HG03460 (cell line): ENCODE results near the gene LRRC2.
"Not testable (repeated sequence)": the region's sequence is repeated elsewhere in the genome, so short reads cannot be mapped to it uniquely, and the experiment has no call there.

ENCODE experiments used
- ATAC-seq: cut with Tn5 transposase; IDR thresholded peaks from one replicate; pipeline ENCODE4 v1.9.1; 2021; ENCODE audit not compliant: unreplicated experiment

The LRRC2 gene

GRCh38 chr3:46536758-46537157 lies 29.3 kb downstream of the LRRC2 start:
- no peak for ATAC-seq

GRCh38 chr3:46535746-46536145 lies 30.4 kb downstream of the LRRC2 start:
- no peak for ATAC-seq

- ATAC-seq: no peak
Measured at GRCh38 chr3:46533091-46533490, 33.0 kb downstream of the LRRC2 start.

DNA sequence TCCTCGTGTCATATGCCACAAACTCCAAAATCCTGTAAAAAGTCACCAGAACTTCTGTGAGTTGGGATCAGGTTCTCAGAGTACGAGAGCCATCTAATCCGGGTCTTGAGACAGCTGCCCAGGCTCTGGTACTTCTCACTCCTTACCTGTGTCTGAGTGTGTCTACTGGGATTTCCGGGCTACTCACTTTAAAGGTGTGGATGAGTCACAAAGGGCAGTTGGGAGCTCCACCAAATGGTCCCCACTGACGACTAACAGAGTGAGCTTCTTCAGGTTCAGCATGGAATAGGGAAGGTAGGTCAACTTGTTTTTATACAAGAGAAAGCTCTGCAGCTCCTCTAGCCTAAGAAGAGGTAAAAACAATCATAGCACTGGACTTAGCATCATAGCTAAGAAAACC lies 38.9 kb downstream of the LRRC2 start:
- no peak for ATAC-seq

- ATAC-seq: no peak
Measured at GRCh38 chr3:46524832-46525231, 41.3 kb downstream of the LRRC2 start.

DNA sequence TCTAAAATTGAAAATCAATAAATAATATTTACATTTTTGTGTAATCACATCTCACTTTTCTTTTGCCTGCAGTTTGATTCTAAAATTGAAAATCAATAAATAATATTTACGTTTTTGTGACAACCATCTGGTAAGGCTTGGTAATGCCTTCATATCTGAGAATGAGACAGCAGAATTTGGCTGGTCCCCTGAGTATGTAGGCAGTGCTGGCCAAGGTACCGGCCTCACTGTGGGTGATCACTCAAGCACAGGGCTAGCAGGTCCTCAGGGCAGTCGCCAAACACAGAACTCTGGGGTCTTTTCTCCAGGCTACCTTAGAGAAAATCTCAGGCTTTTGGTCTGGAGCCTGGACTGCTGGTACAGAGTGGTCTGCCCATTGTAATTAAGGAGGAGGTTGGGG lies 42.1 kb downstream of the LRRC2 start:
- ATAC-seq: no peak

- ATAC-seq: no peak
Measured at GRCh38 chr3:46523556-46523955, 42.5 kb downstream of the LRRC2 start.

GRCh38 chr3:46522201-46522600 lies 43.9 kb downstream of the LRRC2 start:
- ATAC-seq: not testable (repeated sequence)

DNA sequence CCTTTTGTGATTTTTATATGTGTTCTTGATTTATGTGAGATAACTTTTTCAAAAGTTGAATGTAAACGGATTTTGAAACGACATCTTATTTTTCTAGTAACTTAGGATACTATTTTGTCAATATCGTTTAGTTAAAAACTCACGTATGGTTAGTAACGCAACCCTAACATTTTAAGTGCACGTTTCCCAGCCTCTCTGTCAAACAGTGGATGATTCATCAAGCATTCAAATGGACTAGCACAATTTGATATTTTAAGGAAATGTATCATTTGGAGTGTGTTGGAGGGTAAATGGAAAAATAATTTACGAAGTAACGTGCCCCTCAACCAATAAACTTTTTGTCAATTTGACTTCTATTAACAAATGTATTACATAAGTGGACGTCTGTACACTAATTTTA lies 45.0 kb downstream of the LRRC2 start:
- no peak for ATAC-seq

DNA sequence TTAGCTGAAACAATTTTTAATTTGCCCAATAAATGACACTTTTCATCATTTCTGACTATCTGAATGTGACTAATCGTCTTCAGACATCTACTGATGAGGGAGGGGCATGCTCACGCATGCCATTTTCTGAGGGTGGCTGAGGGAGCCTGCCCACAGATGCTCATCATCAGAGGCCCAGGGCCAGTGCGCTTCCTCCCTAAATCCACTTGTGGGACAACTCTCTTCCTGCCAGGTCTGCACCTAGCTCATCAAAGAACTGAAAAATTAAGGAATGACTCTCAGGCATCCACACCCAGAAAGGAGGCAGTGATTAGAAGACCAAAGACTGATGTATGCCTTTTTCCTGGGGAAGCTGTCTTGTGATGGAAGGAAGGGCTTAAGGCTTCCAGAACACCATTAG lies 45.6 kb downstream of the LRRC2 start:
- no peak for ATAC-seq

GRCh38 chr3:46519952-46520351 lies 46.1 kb downstream of the LRRC2 start:
- no peak for ATAC-seq

GRCh38 chr3:46517784-46518181 lies 48.3 kb downstream of the LRRC2 start:
- ATAC-seq: no peak

- ATAC-seq: no peak
Measured at GRCh38 chr3:46517016-46517783, 48.9 kb downstream of the LRRC2 start.

- ATAC-seq: no peak
Measured at GRCh38 chr3:46516521-46516920, 49.6 kb downstream of the LRRC2 start.

DNA sequence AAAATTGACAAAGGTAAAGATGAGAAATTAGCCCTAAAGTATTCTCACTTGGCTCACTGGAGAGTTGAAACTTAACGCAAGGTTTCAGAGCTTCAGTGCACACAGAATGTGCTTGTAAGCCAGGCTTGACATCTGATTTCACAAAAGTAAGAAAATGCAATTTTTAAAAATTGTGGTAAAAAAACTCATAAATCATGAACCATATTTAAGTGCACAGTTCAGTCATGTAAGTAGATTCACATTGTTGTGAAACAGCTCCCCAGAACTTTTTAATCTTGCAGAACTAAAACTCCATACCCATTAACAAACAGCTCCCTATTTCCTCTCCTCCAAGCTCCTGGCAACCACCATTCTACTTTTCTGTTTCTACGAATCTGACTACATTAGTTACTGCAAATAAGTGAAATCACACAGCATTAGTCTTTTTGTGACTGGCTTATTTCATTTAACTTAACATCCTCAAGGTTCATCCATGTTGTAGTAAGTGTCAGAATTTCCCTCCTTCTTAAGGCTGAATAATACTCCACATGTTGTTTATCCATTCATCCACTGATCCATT lies 53.8 kb downstream of the LRRC2 start:
- no peak for ATAC-seq

DNA sequence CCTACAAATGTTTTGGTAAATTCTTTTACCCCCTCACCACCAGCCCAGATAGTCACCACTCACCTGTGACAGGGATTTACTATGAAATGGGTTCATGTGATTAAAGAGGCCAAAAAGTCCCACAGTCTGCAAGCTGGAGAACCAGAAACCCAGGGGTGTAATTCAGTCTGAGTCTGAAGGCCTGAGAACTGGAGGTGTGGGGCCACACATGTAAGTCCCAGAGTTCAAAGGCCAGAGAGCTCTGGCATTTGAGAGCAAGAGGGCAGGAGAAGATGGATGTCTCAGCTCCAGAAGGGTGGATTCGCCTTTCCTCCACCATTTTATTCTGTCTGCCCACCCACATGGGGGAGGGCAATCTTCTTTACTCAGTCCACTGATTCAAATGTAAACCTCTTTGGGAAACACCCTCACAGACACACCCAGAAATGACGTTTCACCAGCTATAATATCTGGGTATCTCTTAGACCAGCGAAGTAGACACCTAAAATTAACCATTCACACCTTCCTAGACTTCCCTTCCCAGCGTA lies 56.4 kb downstream of the LRRC2 start:
- no peak for ATAC-seq

DNA sequence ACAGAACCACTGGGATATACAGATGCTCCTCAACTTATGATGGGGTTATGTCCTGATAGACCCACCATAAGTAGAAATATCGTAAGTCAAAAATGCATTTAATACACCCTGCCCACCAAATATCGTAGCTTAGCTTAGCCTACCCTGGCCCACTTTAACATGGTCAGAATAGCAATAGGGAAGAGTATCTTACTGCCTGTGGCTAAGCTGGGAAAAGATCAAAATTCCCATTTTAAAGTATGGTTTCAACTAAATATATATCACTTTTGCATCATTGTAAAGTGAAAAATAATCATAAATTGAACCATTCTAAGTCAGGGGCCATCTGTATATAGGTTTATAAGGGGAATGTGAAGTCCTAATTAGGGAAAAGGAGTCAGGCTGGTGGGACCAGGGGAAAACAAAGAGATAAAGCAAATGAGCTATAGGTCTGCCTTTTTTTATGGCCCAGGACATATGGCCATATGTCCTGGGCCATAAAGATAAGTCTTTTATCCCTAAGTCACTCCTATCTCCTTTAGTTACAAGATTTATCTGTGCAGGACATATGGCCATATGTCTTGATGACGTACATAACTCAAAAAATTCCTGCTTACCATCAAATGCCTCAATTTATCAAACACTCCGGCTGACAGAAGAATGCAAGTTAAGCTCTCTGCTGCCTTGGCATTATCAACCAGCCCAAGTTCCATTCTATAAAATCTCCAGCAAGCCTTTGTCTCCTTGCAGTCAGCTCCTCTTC lies 57.1 kb downstream of the LRRC2 start:
- no peak for ATAC-seq

GRCh38 chr3:46506526-46506925 lies 59.6 kb downstream of the LRRC2 start:
- no peak for ATAC-seq

DNA sequence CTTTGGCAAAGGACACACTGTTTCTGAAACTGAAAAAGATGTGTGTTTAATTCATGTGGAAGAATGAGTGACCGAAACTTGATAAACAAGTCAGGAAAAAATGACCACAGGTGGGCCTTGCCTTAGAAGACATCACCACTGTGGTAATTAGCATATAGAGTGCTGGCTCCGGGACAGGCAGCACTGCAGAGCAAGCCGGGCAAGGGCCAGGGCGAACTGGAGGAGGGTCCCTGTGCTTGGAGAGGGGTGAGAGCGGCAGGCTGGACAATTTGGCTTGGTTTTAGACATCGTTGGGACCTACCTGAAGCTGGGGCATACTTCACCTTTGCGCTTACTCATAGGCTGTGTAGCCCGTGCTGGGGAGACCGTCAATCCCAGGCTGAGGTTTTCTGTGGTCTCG lies 60.1 kb downstream of the LRRC2 start:
- ATAC-seq: no peak

DNA sequence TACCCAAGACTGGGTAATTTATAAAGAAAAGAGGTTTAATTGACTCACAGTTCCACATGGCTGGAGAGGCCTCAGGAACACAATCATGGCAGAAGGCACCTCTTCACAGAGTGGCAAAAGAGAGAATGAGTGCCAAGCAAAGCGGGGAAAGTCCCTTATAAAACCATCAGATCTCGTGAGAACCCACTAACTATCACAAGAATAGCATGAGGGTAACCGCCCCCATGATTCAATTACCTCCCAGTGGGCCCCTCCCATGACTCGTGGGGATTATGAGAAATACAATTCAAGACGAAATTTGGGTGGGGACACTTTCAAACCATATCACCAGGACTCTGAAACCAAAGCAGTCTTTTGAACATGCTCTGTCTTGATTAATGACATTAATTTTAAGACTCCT lies 61.3 kb downstream of the LRRC2 start:
- ATAC-seq: no peak

DNA sequence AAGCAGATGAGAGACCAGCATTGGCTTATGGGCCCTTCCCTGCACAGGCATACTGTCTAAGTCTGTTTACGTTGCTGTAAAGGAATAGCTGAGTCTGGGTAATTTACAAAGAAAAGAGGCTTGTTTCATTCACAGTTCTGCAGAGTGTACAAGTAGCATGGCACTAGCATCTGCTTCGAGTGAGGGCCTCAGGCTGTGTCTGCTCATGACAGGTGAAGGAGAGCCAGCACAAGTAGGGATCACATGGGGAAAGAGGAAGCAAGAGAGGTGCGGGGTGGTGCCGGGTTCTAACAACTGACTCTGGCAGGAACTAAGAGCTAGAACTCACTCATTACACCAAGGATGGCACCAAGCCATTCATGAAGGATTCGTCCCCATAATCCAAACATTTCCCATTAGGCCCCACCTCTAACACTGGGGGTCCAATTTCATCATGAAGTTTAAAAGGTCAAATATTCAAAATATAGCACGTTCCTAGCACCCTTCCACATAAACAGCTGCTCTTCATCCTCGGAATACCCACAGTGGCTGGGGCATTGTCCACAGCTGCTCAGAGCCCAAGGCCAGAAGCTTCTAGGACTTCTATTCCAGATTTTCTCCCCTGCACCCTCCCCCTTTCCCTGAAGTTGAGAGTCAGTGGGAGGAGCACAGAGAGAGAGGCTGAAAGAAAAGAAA lies 62.8 kb downstream of the LRRC2 start:
- no peak for ATAC-seq
